ENCODE results near the gene SMG7.

SMG7 gene

GRCh38 chr1:183551924-183552323 is 79.6 kb downstream of the SMG7 start:
- ChIA-PET CTCF (no interaction called here), POLR2A (ENCODE audit: low non-redundant PET) (no interaction called here)
- no peak overlapping the region for H3K27ac ChIP-seq
- no peak for TF ChIP-seq CTCF (conservative IDR thresholded peaks at IDR 0.05; ENCODE audit: low read depth)
- DNase-seq (ENCODE audit: low spot score) = no peak

- H3K27ac ChIP-seq = no peak overlapping the region
- DNase-seq (ENCODE audit: low spot score) = no peak
- CTCF ChIA-PET = interaction anchor here (0.6 kb wide), 1 partner anchor 653 kb away, joined by 3 read pairs; no protein-coding TSS in a partner anchor
- POLR2A ChIA-PET (ENCODE audit: low non-redundant PET) = no interaction called here
- no peak for TF ChIP-seq CTCF (conservative IDR thresholded peaks at IDR 0.05; ENCODE audit: low read depth)
Observed at GRCh38 chr1:183552441-183552840, 80.1 kb downstream of the SMG7 start.

GRCh38 chr1:183552891-183553290 is 80.6 kb downstream of the SMG7 start:
- CTCF ChIA-PET = interaction anchor here (0.6 kb wide), 1 partner anchor 653 kb away, joined by 3 read pairs; no protein-coding TSS in a partner anchor
- H3K27ac ChIP-seq = no peak overlapping the region
- POLR2A ChIA-PET (ENCODE audit: low non-redundant PET) = no interaction called here
- no peak for TF ChIP-seq CTCF (conservative IDR thresholded peaks at IDR 0.05; ENCODE audit: low read depth)
- no peak for DNase-seq (ENCODE audit: low spot score)

GRCh38 chr1:183553331-183553730 is 81.0 kb downstream of the SMG7 start:
- TF ChIP-seq CTCF (conservative IDR thresholded peaks at IDR 0.05; ENCODE audit: low read depth) = no peak
- ChIA-PET CTCF (interaction anchor here (0.6 kb wide), 2 partner anchors 194 to 1513 kb away, joined by 3 read pairs; no protein-coding TSS in a partner anchor), POLR2A (ENCODE audit: low non-redundant PET) (no interaction called here)
- no peak overlapping the region for H3K27ac ChIP-seq
- no peak for DNase-seq (ENCODE audit: low spot score)

GRCh38 chr1:183553764-183554163 is 81.5 kb downstream of the SMG7 start:
- H3K27ac ChIP-seq = no peak overlapping the region
- no peak for DNase-seq (ENCODE audit: low spot score)
- CTCF ChIA-PET = interaction anchor here (0.6 kb wide), 3 partner anchors 15 to 1513 kb away, joined by 3 read pairs; no protein-coding TSS in a partner anchor
- no peak for TF ChIP-seq CTCF (conservative IDR thresholded peaks at IDR 0.05; ENCODE audit: low read depth)
- POLR2A ChIA-PET (ENCODE audit: low non-redundant PET) = no interaction called here

- TF ChIP-seq CTCF (conservative IDR thresholded peaks at IDR 0.05; ENCODE audit: low read depth) = no peak
- DNase-seq (ENCODE audit: low spot score) = no peak
- ChIA-PET CTCF (interaction anchor here (0.6 kb wide), 1 partner anchor 80 kb away, joined by 5 read pairs; no protein-coding TSS in a partner anchor), POLR2A (ENCODE audit: low non-redundant PET) (no interaction called here)
- no peak overlapping the region for H3K27ac ChIP-seq
Observed at GRCh38 chr1:183554577-183554976, 82.3 kb downstream of the SMG7 start.
